OCI-LY3 (cell line): ENCODE data around the gene ARL6IP4.

ENCODE experiments used
- CTCF ChIP-seq: fragments of 200-600, 300-600 bp; sonication (generic); IDR thresholded peaks from 2 replicates; pipeline ENCODE4 v1.5.1; 2014; ENCODE audit warnings: antibody characterized with exemption, low read length, low read depth
- EZH2phosphoT487 ChIP-seq: fragments of 200-600 bp; shearing (Covaris generic); IDR thresholded peaks from 2 replicates; pipeline ENCODE4 v1.6.1; 2018; ENCODE audit warnings: antibody characterized with exemption, mixed run types, low read depth

- TF ChIP-seq CTCF, result no peak
- no peak for TF ChIP-seq EZH2phosphoT487
These were observed 20.3 kb upstream of the ARL6IP4 start for GRCh38 chr12:122960193-122960569.
